Measurements from ENCODE around the gene ILF3.
A peak's percentile ranks its signal among the peaks of the same experiment; 100 is the strongest.

Gene ILF3

GRCh38 chr19:10678813-10679212, 24.7 kb downstream of the ILF3 start:
- DNase-seq: no peak

GRCh38 chr19:10679743-10680142, 25.6 kb downstream of the ILF3 start:
- DNase-seq: no peak

- DNase-seq: no peak
These were observed 26.5 kb downstream of the ILF3 start for GRCh38 chr19:10680545-10681135.

- DNase-seq: no peak
These were observed 27.5 kb downstream of the ILF3 start for GRCh38 chr19:10681658-10682057.

GRCh38 chr19:10682397-10683063, 28.4 kb downstream of the ILF3 start:
- no peak for DNase-seq

- DNase-seq: no peak
These were observed 28.9 kb downstream of the ILF3 start for GRCh38 chr19:10683064-10683426.

GRCh38 chr19:10683582-10683981, 29.4 kb downstream of the ILF3 start:
- no peak for DNase-seq

GRCh38 chr19:10685210-10685609, 31.1 kb downstream of the ILF3 start:
- no peak for DNase-seq

GRCh38 chr19:10686193-10686592, 32.0 kb downstream of the ILF3 start:
- DNase-seq: no peak

GRCh38 chr19:10686661-10687517, 32.7 kb downstream of the ILF3 start:
- no peak for DNase-seq

GRCh38 chr19:10687518-10688288, 33.6 kb downstream of the ILF3 start:
- no peak for DNase-seq

GRCh38 chr19:10688545-10689280, 34.6 kb downstream of the ILF3 start:
- DNase-seq: no peak

GRCh38 chr19:10690341-10690781, 36.2 kb downstream of the ILF3 start:
- DNase-seq: no peak

GRCh38 chr19:10691178-10691881, 37.2 kb downstream of the ILF3 start:
- DNase-seq: no peak

GRCh38 chr19:10691883-10692282, 37.7 kb downstream of the ILF3 start:
- DNase-seq: no peak

GRCh38 chr19:10692673-10693264, 38.6 kb downstream of the ILF3 start:
- no peak for DNase-seq

GRCh38 chr19:10694706-10695307, 40.7 kb downstream of the ILF3 start:
- no peak for DNase-seq

GRCh38 chr19:10695401-10696398, 41.6 kb downstream of the ILF3 start:
- DNase-seq: peak; percentile 87

GRCh38 chr19:10699650-10700335, 45.6 kb downstream of the ILF3 start:
- DNase-seq: no peak

All from DMS 273 treated with DMSO at 0.1 percent for 48 hours (cell line).